Mucosa of rectum (tissue), 2 donors: Measurements from ENCODE around the gene TMEM229A.
"Not testable (repeated sequence)": the region's sequence is repeated elsewhere in the genome, so short reads cannot be mapped to it uniquely, and the experiment has no call there.

Experiments used
- H3K27ac ChIP-seq, 2 donors: one replicate each; pipeline ENCODE4 v1.7.0; 2013; ENCODE audit warnings: inconsistent platforms in 2 of 2, low read depth in 2 of 2, low read length in 2 of 2
- H3K27me3 ChIP-seq, 2 donors: one replicate each; pipeline ENCODE4 v1.7.0; 2013; ENCODE audit warnings: low read length in 2 of 2; ENCODE audit not compliant: control insufficient read depth in 2 of 2, insufficient read depth in 2 of 2
- H3K36me3 ChIP-seq, 2 donors: one replicate each; pipeline ENCODE4 v1.7.0; 2013; ENCODE audit warnings: low read length in 2 of 2; ENCODE audit not compliant: control insufficient read depth in 2 of 2, insufficient read depth in 2 of 2
- H3K4me1 ChIP-seq, 2 donors: one replicate each; pipeline ENCODE4 v1.7.0; 2013; ENCODE audit warnings: low read length in 2 of 2, mild to moderate bottlenecking in 1 of 2; ENCODE audit not compliant: control insufficient read depth in 2 of 2, insufficient read depth in 2 of 2
- H3K4me3 ChIP-seq, 2 donors: one replicate each; pipeline ENCODE4 v1.7.0; 2013; ENCODE audit warnings: low read length in 2 of 2
- H3K9ac ChIP-seq, 2 donors: one replicate each; pipeline ENCODE4 v1.7.0; 2013; ENCODE audit warnings: low read length in 2 of 2, low read depth in 1 of 2, mild to moderate bottlenecking in 1 of 2
- H3K9me3 ChIP-seq, 2 donors: one replicate each; pipeline ENCODE4 v1.7.0; 2013; ENCODE audit warnings: low read length in 2 of 2; ENCODE audit not compliant: control insufficient read depth in 2 of 2
- donor health status: healthy.
- donor health status: Normal muscosa, but diverticular disease.

The TMEM229A gene

DNA sequence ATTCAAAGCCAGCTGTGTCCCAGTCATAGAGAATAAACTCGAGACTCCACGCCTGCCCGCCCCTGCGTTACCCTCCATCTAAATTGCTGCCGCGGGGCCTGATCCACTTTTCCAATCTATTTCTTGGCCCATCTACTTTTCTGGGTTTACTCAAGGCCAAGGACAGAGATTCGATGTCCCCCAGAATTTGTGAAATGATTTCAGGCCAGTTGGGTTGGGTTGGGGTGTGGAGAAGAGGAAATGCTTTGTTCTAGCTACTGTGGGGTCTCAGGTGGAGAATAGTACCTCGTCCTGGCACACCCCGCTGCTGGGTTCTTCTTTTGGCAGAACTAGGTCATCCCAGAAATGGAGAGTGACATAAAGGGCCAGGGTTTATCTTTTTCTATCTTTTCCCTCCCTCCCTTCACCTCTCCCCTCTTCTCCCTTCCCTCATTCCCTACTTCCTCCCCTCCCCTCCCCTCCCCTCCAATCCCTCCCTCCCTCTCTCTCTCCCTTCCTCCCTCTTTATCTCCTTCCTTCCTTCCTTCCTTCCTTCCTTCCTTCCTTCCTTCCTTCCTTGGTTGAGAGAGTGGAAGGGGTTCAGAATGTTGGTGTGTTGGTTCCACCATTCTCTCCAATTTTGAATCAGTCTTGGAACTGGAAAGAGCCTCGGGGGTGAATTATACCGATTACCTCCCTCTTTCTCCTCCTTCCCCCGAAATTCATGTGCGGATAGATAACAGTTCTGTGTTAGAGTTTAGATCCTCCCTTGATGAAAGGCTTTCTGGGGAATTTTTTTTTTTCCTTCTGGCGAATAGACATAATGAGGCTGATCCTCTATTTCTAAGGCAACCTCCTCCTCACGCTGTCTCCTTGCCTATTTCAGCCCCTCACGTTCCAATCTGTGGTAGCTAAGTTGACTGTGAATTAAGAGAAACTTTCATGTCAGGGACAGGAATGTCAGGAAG, 1.2 kb upstream of the TMEM229A start:
- Histone ChIP-seq H3K9me3 (no peaks in the 10 kb centered on the region), H3K27ac (no peak overlapping the region), H3K4me3 (peak overlapping the region in 1 of 2 donors; percentile 13), H3K9ac (no peak overlapping the region), H3K36me3 (no peaks in the 10 kb centered on the region), H3K4me1 (peaks cover 16 to 17% of the 10 kb centered on the region in 2 donors), H3K27me3 (peaks cover 7 to 9% of the 10 kb centered on the region in 2 donors)

GRCh38 chr7:124033095-124033806, 384 bp upstream of the TMEM229A start:
- H3K9ac ChIP-seq: no peak overlapping the region
- H3K36me3 ChIP-seq: no peaks in the 10 kb centered on the region
- peak overlapping the region; percentile 25 to 65 for H3K4me3 ChIP-seq
- no peaks in the 10 kb centered on the region for H3K9me3 ChIP-seq
- peaks cover 7 to 9% of the 10 kb centered on the region in 2 donors for H3K27me3 ChIP-seq
- no peak overlapping the region for H3K27ac ChIP-seq
- H3K4me1 ChIP-seq: peaks cover 14 to 15% of the 10 kb centered on the region in 2 donors

DNA sequence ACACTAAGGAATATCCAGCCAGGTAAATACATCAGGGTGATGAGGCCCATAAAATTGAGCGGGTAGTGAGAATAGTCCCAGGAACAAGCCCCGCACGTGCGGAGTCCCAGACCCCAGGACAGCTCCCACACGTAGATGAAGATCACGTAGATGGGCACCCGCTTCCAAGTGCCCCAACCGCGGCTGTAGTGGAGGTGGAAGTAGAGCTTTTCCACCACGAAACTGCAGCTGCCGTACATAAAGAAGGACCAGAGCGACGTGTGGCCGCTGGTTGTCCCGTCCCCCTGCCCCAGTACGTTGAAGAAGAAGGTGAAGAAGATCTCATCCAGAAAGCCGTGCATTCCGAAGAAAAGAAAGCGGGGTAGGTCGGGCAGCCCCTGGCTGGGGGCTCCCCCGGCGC, 948 bp downstream of the TMEM229A start:
- no peaks in the 10 kb centered on the region for H3K36me3 ChIP-seq
- no peaks in the 10 kb centered on the region for H3K9me3 ChIP-seq
- H3K27ac ChIP-seq: no peak overlapping the region
- peaks cover 11 to 12% of the 10 kb centered on the region in 2 donors for H3K4me1 ChIP-seq
- peak overlapping the region; percentile 56 to 65 for H3K4me3 ChIP-seq
- peaks cover 7 to 9% of the 10 kb centered on the region in 2 donors for H3K27me3 ChIP-seq
- no peak overlapping the region for H3K9ac ChIP-seq

GRCh38 chr7:124031406-124031805, 1.5 kb downstream of the TMEM229A start:
- no peak overlapping the region for H3K27ac ChIP-seq
- H3K9ac ChIP-seq: no peak overlapping the region
- H3K4me1 ChIP-seq: peaks cover 11 to 12% of the 10 kb centered on the region in 2 donors
- peaks cover 7 to 9% of the 10 kb centered on the region in 2 donors for H3K27me3 ChIP-seq
- peak overlapping the region in 1 of 2 donors; percentile 56 for H3K4me3 ChIP-seq
- no peaks in the 10 kb centered on the region for H3K36me3 ChIP-seq
- no peaks in the 10 kb centered on the region for H3K9me3 ChIP-seq

DNA sequence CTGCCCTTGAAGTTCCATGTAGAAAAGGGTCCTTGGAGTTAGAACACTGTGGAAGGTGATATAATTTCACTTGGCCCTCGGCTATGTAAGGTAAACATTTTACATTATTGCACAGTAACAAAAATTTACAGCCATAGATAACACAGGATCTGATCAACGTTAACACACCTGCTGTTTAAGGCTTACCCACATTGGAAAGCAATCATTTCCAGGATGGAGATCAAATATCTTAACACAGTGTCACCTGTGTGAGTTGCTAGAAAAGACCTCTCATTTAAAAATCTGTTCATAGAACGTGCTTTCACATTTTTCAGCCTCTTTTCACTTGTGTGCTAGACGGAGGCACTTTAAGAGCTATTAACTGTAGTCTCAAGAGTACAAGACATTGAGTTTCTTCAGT, 1.9 kb downstream of the TMEM229A start:
- H3K4me3 ChIP-seq: no peak overlapping the region
- peaks cover 11 to 12% of the 10 kb centered on the region in 2 donors for H3K4me1 ChIP-seq
- H3K36me3 ChIP-seq: no peaks in the 10 kb centered on the region
- H3K27me3 ChIP-seq: peaks cover 7 to 9% of the 10 kb centered on the region in 2 donors
- H3K9me3 ChIP-seq: no peaks in the 10 kb centered on the region
- no peak overlapping the region for H3K9ac ChIP-seq
- H3K27ac ChIP-seq: no peak overlapping the region

- Histone ChIP-seq H3K27me3 (peaks cover 7 to 8% of the 10 kb centered on the region in 2 donors), H3K4me3 (no peak overlapping the region), H3K9me3 (no peaks in the 10 kb centered on the region), H3K4me1 (peaks cover 11 to 12% of the 10 kb centered on the region in 2 donors), H3K36me3 (no peaks in the 10 kb centered on the region), H3K9ac (no peak overlapping the region), H3K27ac (no peak overlapping the region)
Measured at GRCh38 chr7:124029396-124030188, 3.3 kb downstream of the TMEM229A start.

DNA sequence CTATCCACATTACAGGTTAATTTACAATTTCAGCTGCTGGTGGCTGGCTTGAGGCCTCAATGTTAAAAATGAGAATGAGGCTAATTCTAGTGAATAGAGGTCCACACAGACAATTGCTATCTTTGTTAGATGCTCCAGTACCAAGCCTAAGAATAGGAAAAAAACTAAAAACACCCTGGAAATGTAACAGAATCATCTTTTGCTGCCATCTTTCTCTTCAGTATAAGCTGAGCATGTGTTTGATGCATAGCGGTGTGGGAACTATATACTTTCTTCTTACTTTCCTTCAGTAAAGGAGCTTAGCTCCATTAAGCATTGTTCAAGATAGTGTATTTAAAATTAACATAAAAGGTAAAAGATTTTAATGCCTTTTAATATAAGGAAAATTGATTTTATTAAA, 5.6 kb downstream of the TMEM229A start:
- Histone ChIP-seq H3K9me3 (no peaks in the 10 kb centered on the region), H3K27ac (no peak overlapping the region), H3K9ac (no peak overlapping the region), H3K4me1 (peaks cover 6 to 7% of the 10 kb centered on the region in 2 donors), H3K36me3 (no peaks in the 10 kb centered on the region), H3K27me3 (peaks cover 2 to 5% of the 10 kb centered on the region in 2 donors), H3K4me3 (no peak overlapping the region)

DNA sequence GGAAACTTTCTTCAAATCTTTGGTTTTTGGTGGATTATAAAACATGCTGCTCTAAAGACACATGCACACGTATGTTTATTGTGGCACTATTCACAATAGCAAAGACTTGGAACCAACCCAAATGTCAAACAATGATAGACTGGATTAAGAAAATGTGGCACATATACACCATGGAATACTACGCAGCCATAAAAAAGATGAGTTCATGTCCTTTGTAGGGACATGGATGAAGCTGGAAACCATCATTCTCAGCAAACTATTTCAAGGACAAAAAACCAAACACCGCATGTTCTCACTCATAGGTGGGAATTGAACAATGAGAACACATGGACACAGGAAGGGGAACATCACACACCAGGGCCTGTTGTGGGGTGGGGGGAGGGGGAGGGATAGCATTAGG, 8.5 kb downstream of the TMEM229A start:
- not testable (repeated sequence) for H3K27me3 ChIP-seq, H3K36me3 ChIP-seq, H3K4me1 ChIP-seq, H3K27ac ChIP-seq, H3K9ac ChIP-seq, H3K4me3 ChIP-seq, H3K9me3 ChIP-seq

DNA sequence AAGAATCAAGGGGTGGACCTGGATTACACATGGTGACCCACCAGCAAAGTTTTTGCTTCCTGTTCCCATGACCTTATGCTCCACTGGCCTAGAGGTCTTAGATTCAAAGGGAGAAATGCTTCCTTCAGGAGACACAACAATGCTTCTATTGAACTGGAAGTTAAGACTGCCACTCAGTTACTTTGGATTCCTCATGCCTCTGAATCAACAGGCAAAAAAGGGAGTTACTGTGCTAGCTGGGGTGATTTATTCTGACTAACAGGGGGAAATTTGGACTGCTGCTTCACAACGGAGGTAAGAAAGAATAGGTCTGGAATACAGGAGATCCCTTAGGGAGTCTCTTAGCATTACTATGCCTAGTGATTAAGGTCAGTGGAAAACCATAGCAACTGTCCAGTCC, 10.3 kb downstream of the TMEM229A start:
- Histone ChIP-seq H3K27ac (no peak overlapping the region), H3K4me3 (no peak overlapping the region), H3K27me3 (no peaks in the 10 kb centered on the region), H3K9ac (no peak overlapping the region), H3K4me1 (no peaks in the 10 kb centered on the region), H3K9me3 (no peaks in the 10 kb centered on the region), H3K36me3 (no peaks in the 10 kb centered on the region)
